Raji (cell line): Measurements from ENCODE around the gene CAPRIN1.

Experiments
- POLR2A ChIP-seq: IDR thresholded peaks from 2 replicates; pipeline ENCODE4 v1.6.1; 2011; ENCODE audit warnings: low read depth, low read length, control low read depth; ENCODE audit not compliant: insufficient read depth

Gene CAPRIN1

GRCh38 chr11:34036456-34036855 is 15.1 kb upstream of the CAPRIN1 start:
- no peak for TF ChIP-seq POLR2A

GRCh38 chr11:34037016-34037415 is 14.5 kb upstream of the CAPRIN1 start:
- no peak for TF ChIP-seq POLR2A

GRCh38 chr11:34040571-34040970 is 11.0 kb upstream of the CAPRIN1 start:
- TF ChIP-seq POLR2A = no peak

- TF ChIP-seq POLR2A = no peak
These were observed 6.7 kb upstream of the CAPRIN1 start for GRCh38 chr11:34044664-34045485.

GRCh38 chr11:34049028-34049427 is 2.5 kb upstream of the CAPRIN1 start:
- TF ChIP-seq POLR2A = no peak

- no peak for TF ChIP-seq POLR2A
These were observed 766 bp upstream of the CAPRIN1 start for GRCh38 chr11:34050581-34051348.

- peak; percentile 70 for TF ChIP-seq POLR2A
These were observed 591 bp downstream of the CAPRIN1 start for GRCh38 chr11:34052036-34052607.

GRCh38 chr11:34052608-34053160 is 1.2 kb downstream of the CAPRIN1 start:
- TF ChIP-seq POLR2A = no peak; the same call in 1 of the 2 replicates

GRCh38 chr11:34053161-34053686 is 1.7 kb downstream of the CAPRIN1 start:
- TF ChIP-seq POLR2A = peak; percentile 62

- TF ChIP-seq POLR2A = no peak
These were observed 3.9 kb downstream of the CAPRIN1 start for GRCh38 chr11:34055218-34056000.

GRCh38 chr11:34056672-34057071 is 5.1 kb downstream of the CAPRIN1 start:
- no peak for TF ChIP-seq POLR2A

GRCh38 chr11:34063061-34063795 is 11.7 kb downstream of the CAPRIN1 start:
- no peak for TF ChIP-seq POLR2A

GRCh38 chr11:34064291-34064690 is 12.8 kb downstream of the CAPRIN1 start:
- no peak for TF ChIP-seq POLR2A
